AG09309 (cell line): ENCODE data around the gene PGM5.

Source experiments
- DNase-seq: peaks from one replicate; pipeline ENCODE4 v3.0.0-alpha.2; 2010; ENCODE audit warnings: low read depth
- H3K4me3 ChIP-seq: 2 replicates; pipeline ENCODE4 v1.5.1; 2011; ENCODE audit warnings: mild to moderate bottlenecking, low read depth, low read length, moderate library complexity; ENCODE audit not compliant: control insufficient read depth
- CTCF ChIP-seq: IDR thresholded peaks from 2 replicates; pipeline ENCODE4 v1.5.1; 2011; ENCODE audit warnings: mild to moderate bottlenecking, low read depth, low read length, inconsistent platforms; ENCODE audit not compliant: insufficient read depth, control insufficient read depth; ENCODE audit errors: missing control alignments

PGM5 gene

GRCh38 chr9:68533678-68534077 is 177.3 kb downstream of the PGM5 start:
- H3K4me3 ChIP-seq = no peak overlapping the region
- TF ChIP-seq CTCF = no peak
- no peak for DNase-seq

GRCh38 chr9:68536876-68537615 is 180.6 kb downstream of the PGM5 start:
- no peak for TF ChIP-seq CTCF
- DNase-seq = no peak
- H3K4me3 ChIP-seq = no peak overlapping the region

GRCh38 chr9:68537616-68537880 is 181.1 kb downstream of the PGM5 start:
- no peak for DNase-seq
- H3K4me3 ChIP-seq = no peak overlapping the region
- no peak for TF ChIP-seq CTCF

- no peak for DNase-seq
- no peak overlapping the region for H3K4me3 ChIP-seq
- no peak for TF ChIP-seq CTCF
These were observed 181.8 kb downstream of the PGM5 start for GRCh38 chr9:68538200-68538599.

DNA sequence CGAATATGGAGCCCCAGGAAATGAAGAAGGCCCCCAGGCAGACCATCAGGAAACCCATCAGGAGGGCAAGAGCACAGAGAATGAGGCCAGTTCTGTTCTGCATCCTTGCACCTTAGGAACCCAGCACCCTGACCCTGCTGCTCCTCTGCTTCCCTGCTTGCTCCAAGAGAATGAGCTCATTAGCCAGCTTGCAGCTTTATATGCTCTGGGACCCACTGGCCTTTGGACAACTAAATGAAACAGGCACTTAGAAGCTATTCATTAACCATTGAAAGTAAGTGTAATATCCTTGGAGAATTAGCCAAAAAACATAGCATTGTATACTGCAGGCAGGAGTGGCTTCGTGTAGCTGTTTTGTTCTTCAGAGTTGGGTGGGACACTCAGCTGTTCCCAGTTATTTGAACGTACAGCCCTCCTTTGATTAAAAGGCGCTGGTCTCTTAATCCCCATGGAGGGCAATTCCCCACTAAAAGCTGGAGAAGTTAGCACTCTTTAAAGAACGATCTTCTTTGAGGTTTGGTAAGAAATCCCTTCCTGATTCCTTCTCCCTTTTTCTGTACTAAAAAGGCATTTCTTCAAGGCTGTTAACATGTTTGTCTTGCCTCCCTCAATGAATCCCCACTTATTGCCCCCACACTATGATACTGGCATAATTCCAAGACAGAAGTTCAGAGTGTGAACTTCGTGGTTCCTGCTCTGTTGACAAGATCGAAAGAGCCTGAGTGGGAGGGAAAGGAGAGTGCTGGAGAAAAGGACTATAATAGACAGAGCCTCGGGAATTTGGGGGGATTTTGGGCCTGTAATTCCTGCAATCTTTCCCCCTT is 184.5 kb downstream of the PGM5 start, which contains the start of gene TMEM252:
TSS of gene TMEM252 (minus strand) at position 172 of the 824 bp plus-strand sequence. CDS start at position 103, 69 bp downstream.
- H3K4me3 ChIP-seq = no peak within 1 kb of the TSS
- DNase-seq = no peak
- TF ChIP-seq CTCF = no peak

GRCh38 chr9:68541568-68541967 is 185.2 kb downstream of the PGM5 start:
- TF ChIP-seq CTCF = no peak
- H3K4me3 ChIP-seq = no peak overlapping the region
- no peak for DNase-seq
